Neural progenitor cell (in vitro differentiated cells): Measurements from ENCODE around the gene SLC4A11.

Experiments used
- EZH2phosphoT487 ChIP-seq: fragments of 200-600 bp; sonication (generic); IDR thresholded peaks from 2 replicates; pipeline ENCODE4 v1.6.1; 2017; ENCODE audit warnings: antibody characterized with exemption
- TF ChIP-seq, protein P1 (sequence below): fragments of 200-600 bp; sonication (generic); IDR thresholded peaks from 2 replicates; pipeline ENCODE4 v1.5.1; 2017; ENCODE audit warnings: antibody characterized with exemption, mild to moderate bottlenecking

DNA sequence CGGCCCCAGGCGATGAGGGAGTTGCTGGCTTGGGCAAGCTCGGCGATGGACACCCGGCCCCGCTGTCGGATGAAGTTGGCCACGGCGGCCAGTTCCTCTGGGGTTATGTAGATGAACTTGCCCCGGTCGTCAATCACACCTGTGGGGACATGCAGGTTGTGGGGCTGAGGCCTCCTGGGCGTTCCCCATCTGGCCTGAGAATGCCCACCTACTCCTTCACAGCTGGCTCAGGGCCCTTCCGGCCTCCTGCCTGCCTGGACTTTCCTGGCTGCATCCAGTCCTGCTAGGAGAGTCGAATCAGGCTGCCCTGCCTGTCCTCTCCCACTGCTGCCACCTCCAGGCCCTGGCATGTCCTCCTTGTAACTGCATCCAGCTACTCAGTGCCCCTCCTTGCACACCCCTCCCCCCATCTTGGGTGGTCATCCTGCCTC is 48.3 kb downstream of the SLC4A11 start:
- TF ChIP-seq, protein P1, sequence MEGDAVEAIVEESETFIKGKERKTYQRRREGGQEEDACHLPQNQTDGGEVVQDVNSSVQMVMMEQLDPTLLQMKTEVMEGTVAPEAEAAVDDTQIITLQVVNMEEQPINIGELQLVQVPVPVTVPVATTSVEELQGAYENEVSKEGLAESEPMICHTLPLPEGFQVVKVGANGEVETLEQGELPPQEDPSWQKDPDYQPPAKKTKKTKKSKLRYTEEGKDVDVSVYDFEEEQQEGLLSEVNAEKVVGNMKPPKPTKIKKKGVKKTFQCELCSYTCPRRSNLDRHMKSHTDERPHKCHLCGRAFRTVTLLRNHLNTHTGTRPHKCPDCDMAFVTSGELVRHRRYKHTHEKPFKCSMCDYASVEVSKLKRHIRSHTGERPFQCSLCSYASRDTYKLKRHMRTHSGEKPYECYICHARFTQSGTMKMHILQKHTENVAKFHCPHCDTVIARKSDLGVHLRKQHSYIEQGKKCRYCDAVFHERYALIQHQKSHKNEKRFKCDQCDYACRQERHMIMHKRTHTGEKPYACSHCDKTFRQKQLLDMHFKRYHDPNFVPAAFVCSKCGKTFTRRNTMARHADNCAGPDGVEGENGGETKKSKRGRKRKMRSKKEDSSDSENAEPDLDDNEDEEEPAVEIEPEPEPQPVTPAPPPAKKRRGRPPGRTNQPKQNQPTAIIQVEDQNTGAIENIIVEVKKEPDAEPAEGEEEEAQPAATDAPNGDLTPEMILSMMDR: no peak
- no peak for TF ChIP-seq EZH2phosphoT487
